ENCODE data around the gene MRPL20. TPM values are rescaled to one million over a fixed set of nuclear protein-coding genes. Genes with fewer than 3 reads are reported as not detected.
"Not testable (repeated sequence)": the region's sequence is repeated elsewhere in the genome, so short reads cannot be mapped to it uniquely, and the experiment has no call there.

MRPL20 gene
- 85.5 and 96.6 TPM in 2 replicates for total RNA-seq

DNA sequence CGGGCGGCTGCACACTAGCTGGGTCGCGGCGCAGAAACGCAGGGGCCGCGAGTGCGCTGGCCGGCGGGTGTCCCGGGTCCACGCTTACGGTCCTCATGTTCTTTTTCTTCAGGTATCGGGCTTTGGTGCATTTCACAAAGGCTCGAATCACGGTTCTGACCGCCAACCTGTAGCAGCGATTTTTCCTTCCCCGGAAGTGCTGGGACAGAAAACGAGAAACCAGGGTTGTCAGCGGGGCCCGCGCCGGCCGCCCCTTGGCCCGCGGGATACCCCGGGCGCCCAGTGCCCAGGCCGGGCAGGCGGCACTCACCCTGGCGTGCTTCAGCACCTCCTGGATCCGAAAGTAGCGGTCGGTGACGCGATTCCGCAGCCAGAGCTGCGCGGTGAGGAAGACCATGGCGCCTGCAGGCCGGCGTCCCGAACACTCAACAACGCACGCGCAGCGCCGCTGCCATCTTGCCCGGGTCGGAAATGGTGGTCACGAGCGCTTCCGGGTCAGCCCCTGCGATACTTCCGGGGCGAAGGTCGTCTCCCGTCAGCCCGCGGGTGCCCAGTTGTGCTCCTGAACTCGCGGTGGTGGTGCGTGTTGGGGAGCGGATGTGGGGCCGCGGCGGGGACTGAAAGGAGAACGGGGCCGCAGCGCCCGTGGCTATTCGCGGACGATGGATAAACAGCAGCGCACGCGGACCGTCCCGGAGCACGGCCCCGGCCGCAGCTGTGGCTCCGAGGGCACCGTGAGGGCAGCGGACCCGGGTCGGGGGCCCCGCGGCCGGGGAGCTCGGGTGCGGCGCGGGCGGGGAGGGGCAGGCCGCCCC lies at the start of gene MRPL20:
Gene MRPL20, minus strand, starts transcription at position 473 of the 815 bp plus-strand sequence. Its CDS starts 76 bp downstream, at position 397.
- peak; percentile 93 for DNase-seq (ENCODE audit: low read depth)
- peak within 1 kb of the TSS; percentile 90 for H3K4me3 ChIP-seq (ENCODE audit: low read depth, low read length)
- TF ChIP-seq, protein P1, sequence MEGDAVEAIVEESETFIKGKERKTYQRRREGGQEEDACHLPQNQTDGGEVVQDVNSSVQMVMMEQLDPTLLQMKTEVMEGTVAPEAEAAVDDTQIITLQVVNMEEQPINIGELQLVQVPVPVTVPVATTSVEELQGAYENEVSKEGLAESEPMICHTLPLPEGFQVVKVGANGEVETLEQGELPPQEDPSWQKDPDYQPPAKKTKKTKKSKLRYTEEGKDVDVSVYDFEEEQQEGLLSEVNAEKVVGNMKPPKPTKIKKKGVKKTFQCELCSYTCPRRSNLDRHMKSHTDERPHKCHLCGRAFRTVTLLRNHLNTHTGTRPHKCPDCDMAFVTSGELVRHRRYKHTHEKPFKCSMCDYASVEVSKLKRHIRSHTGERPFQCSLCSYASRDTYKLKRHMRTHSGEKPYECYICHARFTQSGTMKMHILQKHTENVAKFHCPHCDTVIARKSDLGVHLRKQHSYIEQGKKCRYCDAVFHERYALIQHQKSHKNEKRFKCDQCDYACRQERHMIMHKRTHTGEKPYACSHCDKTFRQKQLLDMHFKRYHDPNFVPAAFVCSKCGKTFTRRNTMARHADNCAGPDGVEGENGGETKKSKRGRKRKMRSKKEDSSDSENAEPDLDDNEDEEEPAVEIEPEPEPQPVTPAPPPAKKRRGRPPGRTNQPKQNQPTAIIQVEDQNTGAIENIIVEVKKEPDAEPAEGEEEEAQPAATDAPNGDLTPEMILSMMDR (IDR thresholded peaks at IDR 0.05; ENCODE audit: insufficient read depth, low read depth, low read length) = no peak

DNA sequence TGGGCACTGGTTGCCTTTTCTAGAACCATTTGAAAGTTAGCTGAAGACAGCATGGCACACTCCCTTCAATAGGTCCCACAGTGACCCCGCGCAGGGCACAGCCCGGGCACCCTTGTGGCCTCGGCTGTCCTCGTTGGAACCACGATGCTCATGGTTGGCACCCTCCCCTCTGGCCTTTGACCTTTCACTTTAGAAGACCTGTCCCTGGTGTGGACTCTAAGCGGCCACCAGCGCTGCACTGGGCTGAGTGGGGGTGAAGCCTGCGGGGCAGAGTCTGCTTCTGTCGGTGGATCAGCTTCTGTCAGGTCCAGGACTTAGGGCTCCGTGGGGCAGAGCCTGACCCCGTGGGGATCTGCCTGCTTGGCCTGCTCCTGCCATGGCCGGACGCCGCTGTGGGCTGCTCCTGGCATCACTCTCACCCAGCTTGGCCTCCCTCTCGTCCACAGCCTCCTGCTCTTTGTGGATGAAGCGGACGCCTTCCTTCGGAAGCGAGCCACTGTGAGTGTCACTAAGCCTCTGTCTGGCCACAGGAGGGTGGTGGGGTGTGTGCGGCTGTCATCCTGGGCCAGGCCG lies 49.7 kb upstream of the MRPL20 start:
- not testable (repeated sequence) for H3K4me3 ChIP-seq (ENCODE audit: low read depth, low read length); DNase-seq (ENCODE audit: low read depth)

DNA sequence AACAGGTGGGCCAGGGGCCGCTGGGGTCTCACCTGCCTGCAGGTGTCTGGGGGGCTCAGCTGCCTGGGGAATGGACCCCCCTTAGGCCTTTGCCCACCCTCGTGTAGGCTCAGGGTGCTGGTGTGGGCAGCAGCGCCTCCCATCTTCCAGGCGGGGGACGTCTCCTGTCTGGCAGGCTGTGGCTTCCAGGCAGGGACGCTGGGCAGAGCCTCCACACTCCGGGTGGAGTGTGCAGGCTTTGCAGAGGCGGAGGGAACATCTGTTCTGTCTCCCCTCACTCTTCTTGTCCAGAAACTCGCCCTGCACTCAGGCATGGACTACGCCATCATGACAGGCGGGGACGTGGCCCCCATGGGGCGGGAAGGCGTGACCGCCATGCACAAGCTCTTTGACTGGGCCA lies 48.8 kb upstream of the MRPL20 start:
- not testable (repeated sequence) for H3K4me3 ChIP-seq (ENCODE audit: low read depth, low read length); DNase-seq (ENCODE audit: low read depth)

DNA sequence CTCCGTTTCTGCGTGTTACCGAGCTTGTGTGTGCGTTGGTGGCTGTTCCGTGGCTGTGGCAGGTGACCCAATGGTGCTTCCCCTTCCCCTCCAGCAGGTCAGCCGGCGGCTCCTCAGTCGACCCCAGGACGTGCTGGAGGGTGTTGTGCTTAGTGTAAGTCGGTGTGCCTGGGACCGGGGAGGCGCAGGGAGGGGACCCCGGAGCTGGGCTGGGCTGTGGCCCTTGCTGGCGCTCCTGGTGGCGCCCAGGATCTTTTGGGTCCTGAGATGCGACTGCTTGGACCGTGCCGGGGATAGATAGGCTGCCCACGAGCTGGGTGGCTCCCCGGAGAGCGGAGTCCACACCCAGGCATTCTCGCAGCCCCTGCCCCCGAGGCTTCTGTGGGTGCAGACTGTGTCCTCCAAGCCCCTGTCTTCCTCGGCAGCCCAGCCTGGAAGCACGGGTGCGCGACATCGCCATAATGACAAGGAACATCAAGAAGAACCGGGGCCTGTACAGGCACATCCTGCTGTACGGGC lies 48.3 kb upstream of the MRPL20 start:
- H3K4me3 ChIP-seq (ENCODE audit: low read depth, low read length) = no peak overlapping the region
- TF ChIP-seq, protein P1 (IDR thresholded peaks at IDR 0.05; ENCODE audit: insufficient read depth, low read depth, low read length) = no peak
- no peak for DNase-seq (ENCODE audit: low read depth)

DNA sequence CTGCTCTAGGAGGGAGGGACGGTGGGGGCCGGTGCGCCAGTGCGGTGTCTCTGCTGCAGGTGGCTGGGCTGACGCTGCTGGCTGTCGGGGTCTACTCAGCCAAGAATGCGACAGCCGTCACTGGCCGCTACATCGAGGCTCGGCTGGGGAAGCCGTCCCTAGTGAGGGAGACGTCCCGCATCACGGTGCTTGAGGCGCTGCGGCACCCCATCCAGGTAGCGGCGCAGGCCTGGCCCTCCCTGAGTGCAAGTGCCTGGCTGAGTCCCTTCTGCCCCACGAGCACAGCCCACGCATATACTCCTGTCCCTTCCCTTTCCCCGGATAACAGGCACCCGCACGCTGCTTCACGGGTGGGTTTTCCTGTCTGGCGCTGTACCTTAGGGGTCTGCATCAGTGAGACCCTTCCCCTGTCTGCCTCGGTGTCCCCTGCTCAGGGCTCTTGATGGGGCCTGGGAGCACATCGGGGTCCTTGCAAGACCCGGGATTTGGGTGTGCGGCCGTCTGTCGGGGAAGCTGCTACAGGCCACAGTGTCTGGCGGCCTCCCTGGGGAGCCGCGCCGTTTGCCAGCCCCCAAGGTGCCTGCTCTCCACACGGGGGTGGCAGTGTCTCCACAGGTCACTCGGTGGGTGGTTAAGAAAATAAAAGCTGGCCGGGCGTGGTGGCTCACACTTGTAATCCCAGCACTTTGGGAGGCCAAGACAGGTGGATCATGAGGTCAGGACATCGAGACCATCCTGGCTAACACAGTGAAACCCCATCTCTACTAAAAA lies 47.4 kb upstream of the MRPL20 start:
- H3K4me3 ChIP-seq (ENCODE audit: low read depth, low read length) = not testable (repeated sequence)

DNA sequence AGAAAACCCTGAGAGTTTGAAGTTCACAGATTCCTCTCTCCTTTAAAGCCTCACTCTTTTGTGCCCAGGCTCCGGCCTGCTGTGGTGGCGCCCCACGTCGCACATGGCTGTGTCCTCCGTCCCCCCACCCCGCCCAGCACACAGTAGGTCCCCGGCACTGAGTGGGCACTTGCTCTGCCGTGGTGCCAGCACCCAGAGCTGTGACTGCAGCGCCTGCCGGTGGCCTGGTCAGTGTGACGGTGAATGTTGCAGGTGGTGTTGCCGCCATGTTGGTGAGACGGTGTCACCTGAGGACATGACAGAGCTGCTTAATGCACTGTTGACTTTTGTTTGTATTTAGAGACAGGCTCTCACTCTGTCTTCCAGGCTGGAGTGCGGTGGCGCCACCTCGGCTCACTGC lies 45.8 kb upstream of the MRPL20 start:
- H3K4me3 ChIP-seq (ENCODE audit: low read depth, low read length) = no peak overlapping the region
- TF ChIP-seq, protein P1 (IDR thresholded peaks at IDR 0.05; ENCODE audit: insufficient read depth, low read depth, low read length) = no peak
- no peak for DNase-seq (ENCODE audit: low read depth)

More for the DNA sequence above, 47.4 kb upstream of the MRPL20 start:
- not testable (repeated sequence) for DNase-seq (ENCODE audit: low read depth)

DNA sequence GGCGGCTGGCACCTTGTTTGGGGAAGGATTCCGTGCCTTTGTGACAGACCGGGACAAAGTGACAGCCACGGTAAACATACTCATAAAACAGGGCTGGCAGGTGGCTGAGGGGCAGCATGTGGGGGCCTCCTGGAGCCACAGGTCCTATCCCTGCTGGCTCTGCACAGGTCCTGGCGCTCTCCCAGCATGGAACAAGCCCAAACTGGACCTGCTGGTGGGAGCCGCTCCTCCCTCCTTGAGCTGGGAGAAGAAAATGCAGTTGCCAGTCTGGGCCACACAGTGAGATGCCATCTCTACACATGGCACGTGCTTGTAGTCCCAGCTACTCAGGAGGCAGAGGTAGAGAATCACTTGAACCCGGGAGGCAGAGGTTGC lies 45.3 kb upstream of the MRPL20 start:
- H3K4me3 ChIP-seq (ENCODE audit: low read depth, low read length); DNase-seq (ENCODE audit: low read depth): not testable (repeated sequence)

DNA sequence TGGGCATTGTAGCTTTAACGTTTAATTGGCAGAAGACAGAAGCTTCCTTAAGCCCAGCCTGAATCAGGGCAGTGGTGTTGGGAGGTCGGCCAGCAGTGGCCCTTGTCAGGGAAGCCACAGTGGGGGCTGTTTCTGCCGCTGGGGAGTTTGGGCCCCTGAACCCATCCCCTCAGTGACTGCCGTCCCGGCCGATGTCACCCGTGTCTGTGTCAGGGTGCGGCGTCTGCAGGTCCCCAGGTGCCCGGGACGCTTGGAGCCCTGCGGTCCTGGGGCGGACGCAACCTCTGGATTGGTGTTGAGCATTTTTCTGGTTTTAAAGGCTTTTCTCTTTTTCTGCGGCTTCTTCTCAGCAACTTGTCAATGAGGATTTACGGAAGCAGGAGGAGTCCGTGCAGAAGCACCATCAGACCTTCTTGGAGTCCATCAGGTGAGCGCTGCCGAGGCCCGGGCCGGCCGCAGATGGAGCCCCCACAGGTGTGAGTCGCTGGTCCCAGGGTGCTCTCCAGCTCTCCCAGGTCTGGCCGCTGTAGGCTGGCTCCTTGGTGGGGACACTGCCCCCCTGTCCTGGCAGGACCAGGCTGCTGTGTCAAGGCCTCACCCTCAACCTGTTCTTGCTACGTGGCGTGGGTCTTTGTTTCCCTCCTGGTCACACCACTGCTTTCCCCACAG lies 44.7 kb upstream of the MRPL20 start:
- TF ChIP-seq, protein P1 (IDR thresholded peaks at IDR 0.05; ENCODE audit: insufficient read depth, low read depth, low read length) = no peak
- no peak overlapping the region for H3K4me3 ChIP-seq (ENCODE audit: low read depth, low read length)
- DNase-seq (ENCODE audit: low read depth) = no peak

DNA sequence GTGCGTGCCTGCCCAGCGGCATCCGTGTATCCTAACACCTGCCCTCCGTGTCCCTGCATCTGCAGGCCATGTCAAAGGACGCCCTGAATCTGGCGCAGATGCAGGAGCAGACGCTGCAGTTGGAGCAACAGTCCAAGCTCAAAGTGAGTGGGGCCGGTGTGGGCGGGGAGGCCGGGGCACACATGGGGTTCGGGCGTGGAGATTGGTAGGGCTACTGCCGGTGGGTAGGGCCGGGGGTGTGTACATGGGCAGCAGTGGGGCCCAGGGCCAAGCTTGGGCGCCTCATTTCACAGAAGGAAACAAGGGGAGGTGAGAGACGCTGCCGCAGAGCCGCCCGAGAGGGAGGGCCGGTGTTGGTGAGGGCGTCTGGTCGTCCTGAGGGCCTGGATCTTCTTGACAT lies 43.5 kb upstream of the MRPL20 start:
- not testable (repeated sequence) for H3K4me3 ChIP-seq (ENCODE audit: low read depth, low read length); DNase-seq (ENCODE audit: low read depth)
